Measurements from ENCODE around the gene TP53INP2.

DNA sequence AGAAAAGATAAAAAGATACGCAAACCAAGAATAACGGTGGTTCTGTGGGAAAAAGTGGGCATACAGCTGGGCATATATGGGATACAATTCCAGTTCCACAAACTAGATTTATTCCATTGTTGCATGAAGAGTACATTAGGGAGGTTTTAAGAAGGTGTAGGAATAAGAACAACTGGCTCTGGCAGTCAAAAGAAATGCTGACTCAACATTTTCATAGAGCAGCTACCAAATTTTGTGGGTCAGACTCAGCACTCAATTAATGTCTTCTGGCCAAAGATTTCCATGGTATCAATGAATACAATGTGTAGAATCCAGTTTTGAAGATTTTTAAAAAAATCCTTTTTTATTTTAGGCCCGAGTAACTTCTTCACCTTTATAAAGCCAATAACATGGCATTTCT lies 40.2 kb downstream of the TP53INP2 start:
- TF ChIP-seq, protein P1, sequence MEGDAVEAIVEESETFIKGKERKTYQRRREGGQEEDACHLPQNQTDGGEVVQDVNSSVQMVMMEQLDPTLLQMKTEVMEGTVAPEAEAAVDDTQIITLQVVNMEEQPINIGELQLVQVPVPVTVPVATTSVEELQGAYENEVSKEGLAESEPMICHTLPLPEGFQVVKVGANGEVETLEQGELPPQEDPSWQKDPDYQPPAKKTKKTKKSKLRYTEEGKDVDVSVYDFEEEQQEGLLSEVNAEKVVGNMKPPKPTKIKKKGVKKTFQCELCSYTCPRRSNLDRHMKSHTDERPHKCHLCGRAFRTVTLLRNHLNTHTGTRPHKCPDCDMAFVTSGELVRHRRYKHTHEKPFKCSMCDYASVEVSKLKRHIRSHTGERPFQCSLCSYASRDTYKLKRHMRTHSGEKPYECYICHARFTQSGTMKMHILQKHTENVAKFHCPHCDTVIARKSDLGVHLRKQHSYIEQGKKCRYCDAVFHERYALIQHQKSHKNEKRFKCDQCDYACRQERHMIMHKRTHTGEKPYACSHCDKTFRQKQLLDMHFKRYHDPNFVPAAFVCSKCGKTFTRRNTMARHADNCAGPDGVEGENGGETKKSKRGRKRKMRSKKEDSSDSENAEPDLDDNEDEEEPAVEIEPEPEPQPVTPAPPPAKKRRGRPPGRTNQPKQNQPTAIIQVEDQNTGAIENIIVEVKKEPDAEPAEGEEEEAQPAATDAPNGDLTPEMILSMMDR (IDR thresholded peaks at IDR 0.05): no peak
- no peak for TF ChIP-seq POLR2A (IDR thresholded peaks at IDR 0.05)

Data from uterus (tissue), 2 donors.